B cell (primary cell): ENCODE results near the gene BTN2A1. TPM values are rescaled to one million over a fixed set of nuclear protein-coding genes. Genes with fewer than 3 reads are reported as not detected.

Experiments
- ATAC-seq: fragments of 200-7000 bp; cut with Tn5 transposase; one replicate; pipeline ENCODE4 v1.10.0; 2021; ENCODE audit warnings: low read depth, mild to moderate bottlenecking, moderate number of reproducible peaks, moderate library complexity
- CTCF ChIA-PET: fragments of 350-600 bp; sonication (Branson Sonifier 250); formaldehyde crosslinking; loops from one replicate; lab custom pipeline; 2021; ENCODE audit warnings: antibody characterized with exemption, inconsistent platforms; lab: Charles Lee
- POLR2A ChIA-PET: fragments of 350-600 bp; sonication (Branson Sonifier 250); formaldehyde crosslinking; loops from one replicate; lab custom pipeline; 2021; ENCODE audit warnings: antibody characterized with exemption; lab: Charles Lee
- DNase-seq: peaks from one replicate; pipeline ENCODE4 v3.0.0; 2013
- H2AFZ ChIP-seq: 2 replicates; pipeline ENCODE4 v1.6.1; 2012; ENCODE audit warnings: mild to moderate bottlenecking, low read depth, low read length; ENCODE audit not compliant: insufficient read depth, poor library complexity, severe bottlenecking
- H3K27ac ChIP-seq, 2 donors: 1 replicate in 1 of 2; 2 replicates in 1 of 2; pipeline ENCODE4 v1.5.1; 2012 to 2013; ENCODE audit warnings: low read length in 2 of 2, mild to moderate bottlenecking in 2 of 2, moderate library complexity in 1 of 2
- H3K27me3 ChIP-seq, 4 experiments: fragments of 200-600 bp in 1 of 4; sonication (generic) in 1 of 4; replicated peaks in 1 of 4; 1 replicate in 2 of 4; 2 replicates in 2 of 4; pipeline versions ENCODE4 v1.6.1 to v1.7.0; 2013 to 2016; ENCODE audit warnings: low read length in 3 of 4, mild to moderate bottlenecking in 2 of 4, mixed read lengths in 1 of 4, moderate library complexity in 1 of 4; ENCODE audit not compliant: insufficient read depth in 4 of 4, control insufficient read depth in 3 of 4; ENCODE audit errors: control extremely low read depth in 1 of 4
- H3K36me3 ChIP-seq, 2 experiments: replicated peaks in 1 of 2; 1 replicate in 1 of 2; 2 replicates in 1 of 2; pipeline versions ENCODE4 v1.6.1 to v1.7.1; 2013; ENCODE audit warnings: low read length in 1 of 2; ENCODE audit not compliant: insufficient read depth in 2 of 2, control insufficient read depth in 1 of 2; ENCODE audit errors: control extremely low read depth in 1 of 2, extremely low read depth in 1 of 2
- H3K4me1 ChIP-seq, 2 donors: fragments of 200-600 bp in 1 of 2; sonication (generic) in 1 of 2; 1 replicate in 1 of 2; 2 replicates in 1 of 2; pipeline versions ENCODE4 v1.5.1 to v1.6.1; 2013 to 2017; ENCODE audit warnings: low read length in 2 of 2; ENCODE audit not compliant: control insufficient read depth in 2 of 2, insufficient read depth in 2 of 2
- H3K4me2 ChIP-seq: replicated peaks from 2 replicates; pipeline ENCODE3; 2012; ENCODE audit warnings: mild to moderate bottlenecking, low read depth, low read length; ENCODE audit not compliant: poor library complexity, severe bottlenecking
- H3K4me3 ChIP-seq, 5 experiments: fragments of 200-600 bp in 1 of 5; sonication (generic) in 1 of 5; 1 replicate in 3 of 5; 2 replicates in 2 of 5; pipeline versions ENCODE4 v1.5.1 to v1.7.0; 2011 to 2016; ENCODE audit warnings: low read length in 4 of 5, mild to moderate bottlenecking in 4 of 5, low read depth in 2 of 5, control low read depth in 1 of 5, moderate library complexity in 1 of 5; ENCODE audit not compliant: insufficient read depth in 1 of 5; ENCODE audit errors: control extremely low read depth in 1 of 5, extremely low read depth in 1 of 5
- H3K79me2 ChIP-seq: fragments of 200-600 bp; sonication (generic); one replicate; pipeline ENCODE4 v1.6.0; 2016; ENCODE audit warnings: low read length; ENCODE audit not compliant: control insufficient read depth, insufficient read depth
- H3K9ac ChIP-seq: fragments of 200-600 bp; sonication (generic); 2 replicates; pipeline ENCODE4 v1.6.1; 2017; ENCODE audit warnings: mild to moderate bottlenecking, low read length, moderate library complexity
- H3K9me3 ChIP-seq, 3 donors: one replicate each; pipeline versions ENCODE4 v1.6.1 to v1.7.1; 2013; ENCODE audit warnings: low read length in 2 of 3; ENCODE audit not compliant: control insufficient read depth in 2 of 3, insufficient read depth in 1 of 3; ENCODE audit errors: control extremely low read depth in 1 of 3
- H4K20me1 ChIP-seq: 2 replicates; pipeline ENCODE4 v1.6.0; 2012; ENCODE audit warnings: mild to moderate bottlenecking, low read length; ENCODE audit not compliant: insufficient read depth, control insufficient read depth, poor library complexity, severe bottlenecking
- H3K27ac Mint-ChIP-seq: one replicate; pipeline ENCODE4 v1.8.0; 2021; ENCODE audit warnings: mixed read lengths
- H3K27me3 Mint-ChIP-seq: one replicate; pipeline ENCODE4 v1.8.0; 2021; ENCODE audit warnings: mixed read lengths
- H3K4me1 Mint-ChIP-seq: one replicate; pipeline ENCODE4 v1.8.0; 2021; ENCODE audit warnings: mixed read lengths
- H3K4me3 Mint-ChIP-seq: one replicate; pipeline ENCODE4 v1.8.0; 2021; ENCODE audit warnings: mixed read lengths
- H3K9me3 Mint-ChIP-seq: one replicate; pipeline ENCODE4 v1.8.0; 2022; ENCODE audit warnings: mixed read lengths; ENCODE audit not compliant: insufficient read depth
- EZH2 ChIP-seq: IDR thresholded peaks from 2 replicates; pipeline ENCODE4 v1.6.1; 2012; ENCODE audit warnings: borderline replicate concordance, low read depth, mild to moderate bottlenecking, moderate library complexity, low read length; ENCODE audit not compliant: insufficient read depth, poor library complexity, severe bottlenecking
- WGBS: methylation state at CpG from one replicate; pipeline ENCODE4 v1.1.5; 2013; ENCODE audit warnings: missing lambda C conversion rate; ENCODE audit not compliant: insufficient coverage; 5-methylcytosine and 5-hydroxymethylcytosine counted together
- intact Hi-C: fragments of 100-400 bp; cut with micrococcal nuclease; formaldehyde crosslinking; loops from one replicate; pipeline ENCODE4 v1.10.0; 2022
- polyA plus RNA-seq: library from polyadenylated mRNA; depleted of rRNA; stranded (reverse); fragments of >200 nt; gene quantifications from 2 replicates; pipeline ENCODE4 v1.2.3, GENCODE V29; 2012
- total RNA-seq, 2 donors: library from RNA; stranded (reverse); fragments of 120-200 nt in 1 of 2; gene quantifications; 1 replicate in 1 of 2; 2 replicates in 1 of 2; pipeline versions ENCODE4 v1.2.3 to v1.2.4, GENCODE V29; 2013 to 2022
- TF ChIP-seq, protein P1 (sequence below): fragments of 200-600 bp; IDR thresholded peaks from one replicate; pipeline ENCODE4 v1.8.0; 2022; ENCODE audit warnings: antibody characterized with exemption, mild to moderate bottlenecking

Gene BTN2A1
- total and polyA plus RNA-seq, 2 donors (not counting 1 experiment from before 2014, with no cell fraction given): 55.1 to 69.6 TPM

DNA sequence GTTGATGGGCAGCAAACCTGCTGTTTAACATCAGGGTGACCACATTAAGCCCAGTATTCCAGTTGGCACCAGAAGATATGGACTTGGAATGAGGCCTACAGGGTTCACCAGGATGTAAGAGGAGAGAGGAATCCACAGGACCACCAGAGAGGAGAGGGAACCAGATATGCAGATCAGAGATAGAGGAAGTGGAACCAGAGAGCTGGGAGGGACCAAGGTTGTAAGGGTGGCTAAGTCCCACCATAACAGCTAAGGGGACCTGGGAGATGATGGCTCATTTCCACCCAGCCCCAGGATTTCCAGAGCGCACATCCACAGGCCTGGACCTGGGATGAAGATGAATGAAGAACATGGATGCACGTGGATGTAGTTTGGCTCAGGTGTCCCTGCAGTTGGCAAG is 11.1 kb downstream of the BTN2A1 start:
- no peaks in the 10 kb centered on the region for H4K20me1 ChIP-seq
- Mint-ChIP-seq H3K4me1 (peaks cover 48% of the 10 kb centered on the region), H3K27me3 (no peaks in the 10 kb centered on the region), H3K9me3 (no peaks in the 10 kb centered on the region), H3K4me3 (no peak overlapping the region), H3K27ac (peak overlapping the region; percentile 82)
- H3K4me3 ChIP-seq: no peak overlapping the region
- ChIA-PET CTCF (interaction anchor here (1.1 kb wide), 1 partner anchor 127 kb away, joined by 3 read pairs; no protein-coding TSS in a partner anchor), POLR2A (no interaction called here)
- TF ChIP-seq, protein P1, sequence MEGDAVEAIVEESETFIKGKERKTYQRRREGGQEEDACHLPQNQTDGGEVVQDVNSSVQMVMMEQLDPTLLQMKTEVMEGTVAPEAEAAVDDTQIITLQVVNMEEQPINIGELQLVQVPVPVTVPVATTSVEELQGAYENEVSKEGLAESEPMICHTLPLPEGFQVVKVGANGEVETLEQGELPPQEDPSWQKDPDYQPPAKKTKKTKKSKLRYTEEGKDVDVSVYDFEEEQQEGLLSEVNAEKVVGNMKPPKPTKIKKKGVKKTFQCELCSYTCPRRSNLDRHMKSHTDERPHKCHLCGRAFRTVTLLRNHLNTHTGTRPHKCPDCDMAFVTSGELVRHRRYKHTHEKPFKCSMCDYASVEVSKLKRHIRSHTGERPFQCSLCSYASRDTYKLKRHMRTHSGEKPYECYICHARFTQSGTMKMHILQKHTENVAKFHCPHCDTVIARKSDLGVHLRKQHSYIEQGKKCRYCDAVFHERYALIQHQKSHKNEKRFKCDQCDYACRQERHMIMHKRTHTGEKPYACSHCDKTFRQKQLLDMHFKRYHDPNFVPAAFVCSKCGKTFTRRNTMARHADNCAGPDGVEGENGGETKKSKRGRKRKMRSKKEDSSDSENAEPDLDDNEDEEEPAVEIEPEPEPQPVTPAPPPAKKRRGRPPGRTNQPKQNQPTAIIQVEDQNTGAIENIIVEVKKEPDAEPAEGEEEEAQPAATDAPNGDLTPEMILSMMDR: no peak
- TF ChIP-seq EZH2: no peak
- H3K27me3 ChIP-seq: no peaks in the 10 kb centered on the region
- no peak overlapping the region for H2AFZ ChIP-seq
- peaks cover 3 to 13% (median 9%) of the 10 kb centered on the region in 3 donors for H3K9me3 ChIP-seq
- intact Hi-C loops: no loop called here
- H3K36me3 ChIP-seq: peaks cover 3 to 51% of the 10 kb centered on the region in 2 experiments
- H3K4me1 ChIP-seq: peaks cover 20 to 23% of the 10 kb centered on the region in 2 donors
- no peak for ATAC-seq
- 100% methylated on average over 2 of the region's 2 CpGs for WGBS
- H3K79me2 ChIP-seq: no peaks in the 10 kb centered on the region
- H3K9ac ChIP-seq: no peak overlapping the region
- peak overlapping the region; percentile 28 to 44 for H3K27ac ChIP-seq
- peak overlapping the region; percentile 18 for H3K4me2 ChIP-seq
- DNase-seq: peak; percentile 42

DNA sequence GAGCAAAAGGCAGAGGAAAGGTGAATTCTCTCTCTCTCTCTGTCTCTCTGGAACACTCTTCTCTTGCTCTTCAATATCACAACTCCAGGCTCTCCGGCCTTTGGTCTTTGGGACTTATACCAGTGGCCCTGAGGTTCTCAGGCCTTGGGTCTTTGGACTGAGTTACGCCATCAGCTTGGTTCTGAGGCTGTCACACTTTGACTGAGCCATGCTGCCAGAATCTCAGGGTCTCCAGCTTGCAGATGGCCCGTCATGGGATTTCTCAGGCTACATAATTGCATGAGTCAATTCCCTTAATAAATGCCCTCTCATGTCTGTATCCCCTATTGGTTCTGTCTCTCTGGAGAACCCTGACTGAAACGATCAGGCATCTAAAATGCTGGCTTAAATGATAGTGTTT is 12.9 kb downstream of the BTN2A1 start:
- no peak overlapping the region for H3K27ac ChIP-seq
- ATAC-seq (no peak), DNase-seq (no peak)
- H3K4me2 ChIP-seq: no peak overlapping the region
- peaks cover 31 to 36% of the 10 kb centered on the region in 2 donors for H3K4me1 ChIP-seq
- TF ChIP-seq EZH2: no peak
- TF ChIP-seq, protein P1: no peak
- peaks cover 4% of the 10 kb centered on the region for H3K79me2 ChIP-seq
- no peaks in the 10 kb centered on the region for H4K20me1 ChIP-seq
- Mint-ChIP-seq H3K9me3 (no peaks in the 10 kb centered on the region), H3K27ac (peak overlapping the region; percentile 27), H3K4me3 (no peak overlapping the region), H3K27me3 (no peaks in the 10 kb centered on the region), H3K4me1 (peaks cover 48% of the 10 kb centered on the region)
- H3K27me3 ChIP-seq: no peaks in the 10 kb centered on the region
- H3K4me3 ChIP-seq: no peak overlapping the region
- H3K9ac ChIP-seq: no peak overlapping the region
- peaks cover 0 to 34% of the 10 kb centered on the region in 2 experiments for H3K36me3 ChIP-seq
- 94% methylated on average over 3 of the region's 4 CpGs for WGBS
- POLR2A ChIA-PET: no interaction called here
- no peak overlapping the region for H2AFZ ChIP-seq
- CTCF ChIA-PET: no interaction called here
- intact Hi-C loops: loop anchor here (5.0 kb wide), 2 partner anchors 88 to 127 kb away; partner anchors contain the start of genes ABT1 and BTN2A2
- H3K9me3 ChIP-seq: peaks cover 3 to 13% (median 9%) of the 10 kb centered on the region in 3 donors
